Panc1 (cell line): Measurements from ENCODE around the gene MGRN1. TPM values are rescaled to one million over a fixed set of nuclear protein-coding genes. Genes with fewer than 3 reads are reported as not detected.

Experiments
- ATAC-seq: fragments of 200-7000 bp; cut with Tn5 transposase; 2 replicates; pipeline ENCODE4 v1.9.1; 2020; ENCODE audit warnings: mild to moderate bottlenecking, moderate library complexity
- BruUV-seq: library from RNA; stranded (reverse); fragments of 400-500 nt; replicated peaks from 2 replicates; lab custom pipeline; 2021; lab: Mats Ljungman, UMichigan
- CTCF ChIA-PET: fragments of 300-600 bp; sonication (Branson Sonifier 250); formaldehyde crosslinking; loops from one replicate; lab custom pipeline; 2022; ENCODE audit warnings: antibody characterized with exemption; lab: Charles Lee
- POLR2A ChIA-PET: fragments of 300-600 bp; sonication (Branson Sonifier 250); formaldehyde crosslinking; loops from one replicate; lab custom pipeline; 2022; ENCODE audit warnings: antibody characterized with exemption; lab: Charles Lee
- DNase-seq: peaks from one replicate; pipeline ENCODE4 v3.0.0-alpha.2; 2010; ENCODE audit warnings: low read depth, low spot score
- H3K27ac ChIP-seq: 2 replicates; pipeline ENCODE4 v1.5.1; 2011; ENCODE audit warnings: mild to moderate bottlenecking, low read length, inconsistent platforms
- H3K27me3 ChIP-seq: fragments of 200-500 bp; sonication (Bioruptor generic); 2 replicates; pipeline ENCODE4 v1.6.0; 2014; ENCODE audit warnings: low read length, inconsistent platforms; ENCODE audit not compliant: control insufficient read depth, insufficient read depth
- H3K36me3 ChIP-seq: fragments of 200-500 bp; sonication (Bioruptor generic); 2 replicates; pipeline ENCODE4 v1.5.1; 2014; ENCODE audit warnings: inconsistent platforms, mild to moderate bottlenecking, low read length, moderate library complexity; ENCODE audit not compliant: control insufficient read depth, insufficient read depth
- H3K4me1 ChIP-seq: 2 replicates; pipeline ENCODE4 v1.5.1; 2011; ENCODE audit warnings: inconsistent platforms, mild to moderate bottlenecking, low read length, moderate library complexity; ENCODE audit not compliant: control insufficient read depth, insufficient read depth
- H3K4me3 ChIP-seq, 2 experiments: 2 replicates each; pipeline ENCODE4 v1.5.1; 2011 to 2012; ENCODE audit warnings: low read depth in 2 of 2, low read length in 2 of 2, mild to moderate bottlenecking in 2 of 2, inconsistent platforms in 1 of 2, moderate library complexity in 1 of 2
- H3K9me3 ChIP-seq: fragments of 200-500 bp; sonication (Bioruptor generic); 2 replicates; pipeline ENCODE4 v1.5.1; 2014; ENCODE audit warnings: low read depth, mild to moderate bottlenecking, inconsistent platforms, low read length, moderate library complexity; ENCODE audit not compliant: control insufficient read depth, insufficient read depth
- POLR2AphosphoS5 ChIP-seq: IDR thresholded peaks from 2 replicates; pipeline ENCODE4 v1.6.1; 2012; ENCODE audit warnings: mild to moderate bottlenecking, low read depth, low read length, moderate library complexity
- SIN3A ChIP-seq: IDR thresholded peaks from 2 replicates; pipeline ENCODE4 v1.6.1; 2012; ENCODE audit warnings: low read depth, mild to moderate bottlenecking, low read length, moderate library complexity, borderline replicate concordance; ENCODE audit not compliant: insufficient read depth
- TCF7L2 ChIP-seq: IDR thresholded peaks from 2 replicates; pipeline ENCODE4 v1.6.1; 2011; ENCODE audit warnings: mild to moderate bottlenecking, low read depth, low read length, inconsistent platforms
- in situ Hi-C: cut with HindIII; loops from 2 replicates; pipeline ENCODE4 v1.10.0; 2016; ENCODE audit warnings: low sequenced_read_pairs, low pct_unique_long_range_greater_than_20kb
- intact Hi-C: fragments of 100-400 bp; cut with micrococcal nuclease; formaldehyde crosslinking; loops from one replicate; pipeline ENCODE4 v1.10.0; 2022; ENCODE audit not compliant: unreplicated experiment
- total RNA-seq: library from RNA; stranded (reverse); gene quantifications from one replicate; pipeline ENCODE4 v1.2.1, GENCODE V29; 2021; ENCODE audit not compliant: unreplicated experiment
- TF ChIP-seq, protein P1 (sequence below), 2 experiments: IDR thresholded peaks; 2 replicates each; pipeline ENCODE4 v1.6.1; 2011 to 2012; ENCODE audit warnings: low read depth in 2 of 2, control low read depth in 1 of 2, low read length in 1 of 2, mild to moderate bottlenecking in 1 of 2, moderate library complexity in 1 of 2; ENCODE audit not compliant: insufficient read depth in 1 of 2
- TF ChIP-seq, protein P2 (sequence below): fragments of 450-650 bp; IDR thresholded peaks from 2 replicates; pipeline ENCODE4 v1.5.1; 2017; ENCODE audit warnings: mild to moderate bottlenecking

MGRN1 gene
- total RNA-seq, 1 experiment from 2014 or later = 59.7 TPM

DNA sequence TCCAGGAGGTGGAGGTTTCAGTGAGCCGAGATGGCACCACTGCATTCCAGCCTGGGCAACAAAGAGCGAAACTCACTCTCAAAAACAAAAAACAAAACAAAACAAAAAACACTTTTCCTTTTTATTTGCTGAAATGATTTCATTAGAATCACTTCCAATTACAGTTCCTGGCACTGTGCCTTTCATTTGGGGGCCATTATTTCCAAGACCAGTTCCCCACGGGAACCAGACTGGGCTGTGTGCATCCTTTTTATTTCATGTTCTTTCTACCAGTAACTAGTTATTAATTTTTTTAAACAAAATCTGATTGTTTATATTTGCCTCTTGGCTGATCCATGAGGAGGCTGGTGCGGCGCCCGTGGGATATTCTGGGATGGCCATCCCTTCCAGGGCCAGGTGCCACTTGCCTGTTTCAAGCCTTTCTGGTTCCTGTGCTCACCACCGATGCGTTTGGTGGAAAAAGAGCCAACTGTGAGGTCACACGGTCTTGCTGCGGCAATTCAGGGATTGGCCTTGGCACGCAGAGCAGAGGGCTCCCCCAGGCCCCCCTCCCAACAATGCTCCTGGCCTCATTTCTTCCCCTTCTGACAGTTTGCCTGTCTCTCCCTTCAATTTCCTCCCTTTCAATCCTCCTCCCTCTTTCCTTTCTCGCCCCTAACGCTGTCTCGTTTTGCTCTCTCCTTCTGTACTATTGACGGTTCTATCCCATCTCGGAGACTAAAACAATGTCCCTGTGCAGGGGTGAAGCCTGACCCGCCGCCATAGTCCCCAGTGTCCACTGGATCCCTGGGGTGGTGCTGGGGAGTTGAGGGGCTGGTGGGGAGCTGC is 23.4 kb upstream of the MGRN1 start:
- in situ Hi-C loops = no loop called here
- Histone ChIP-seq H3K27ac (no peak overlapping the region), H3K9me3 (no peaks in the 10 kb centered on the region), H3K4me3 (no peak overlapping the region), H3K36me3 (no peaks in the 10 kb centered on the region), H3K4me1 (no peaks in the 10 kb centered on the region; the same call in 1 of the 2 replicates), H3K27me3 (no peaks in the 10 kb centered on the region)
- no peak for DNase-seq
- intact Hi-C loops = no loop called here
- TF ChIP-seq POLR2AphosphoS5 = no peak
- TF ChIP-seq, protein P1, sequence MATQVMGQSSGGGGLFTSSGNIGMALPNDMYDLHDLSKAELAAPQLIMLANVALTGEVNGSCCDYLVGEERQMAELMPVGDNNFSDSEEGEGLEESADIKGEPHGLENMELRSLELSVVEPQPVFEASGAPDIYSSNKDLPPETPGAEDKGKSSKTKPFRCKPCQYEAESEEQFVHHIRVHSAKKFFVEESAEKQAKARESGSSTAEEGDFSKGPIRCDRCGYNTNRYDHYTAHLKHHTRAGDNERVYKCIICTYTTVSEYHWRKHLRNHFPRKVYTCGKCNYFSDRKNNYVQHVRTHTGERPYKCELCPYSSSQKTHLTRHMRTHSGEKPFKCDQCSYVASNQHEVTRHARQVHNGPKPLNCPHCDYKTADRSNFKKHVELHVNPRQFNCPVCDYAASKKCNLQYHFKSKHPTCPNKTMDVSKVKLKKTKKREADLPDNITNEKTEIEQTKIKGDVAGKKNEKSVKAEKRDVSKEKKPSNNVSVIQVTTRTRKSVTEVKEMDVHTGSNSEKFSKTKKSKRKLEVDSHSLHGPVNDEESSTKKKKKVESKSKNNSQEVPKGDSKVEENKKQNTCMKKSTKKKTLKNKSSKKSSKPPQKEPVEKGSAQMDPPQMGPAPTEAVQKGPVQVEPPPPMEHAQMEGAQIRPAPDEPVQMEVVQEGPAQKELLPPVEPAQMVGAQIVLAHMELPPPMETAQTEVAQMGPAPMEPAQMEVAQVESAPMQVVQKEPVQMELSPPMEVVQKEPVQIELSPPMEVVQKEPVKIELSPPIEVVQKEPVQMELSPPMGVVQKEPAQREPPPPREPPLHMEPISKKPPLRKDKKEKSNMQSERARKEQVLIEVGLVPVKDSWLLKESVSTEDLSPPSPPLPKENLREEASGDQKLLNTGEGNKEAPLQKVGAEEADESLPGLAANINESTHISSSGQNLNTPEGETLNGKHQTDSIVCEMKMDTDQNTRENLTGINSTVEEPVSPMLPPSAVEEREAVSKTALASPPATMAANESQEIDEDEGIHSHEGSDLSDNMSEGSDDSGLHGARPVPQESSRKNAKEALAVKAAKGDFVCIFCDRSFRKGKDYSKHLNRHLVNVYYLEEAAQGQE (IDR thresholded peaks at IDR 0.05; ENCODE audit: insufficient read depth in 1 of 2, low read depth in 2 of 2, low read length in 1 of 2) = no peak
- no peak for TF ChIP-seq SIN3A
- TF ChIP-seq, protein P2, sequence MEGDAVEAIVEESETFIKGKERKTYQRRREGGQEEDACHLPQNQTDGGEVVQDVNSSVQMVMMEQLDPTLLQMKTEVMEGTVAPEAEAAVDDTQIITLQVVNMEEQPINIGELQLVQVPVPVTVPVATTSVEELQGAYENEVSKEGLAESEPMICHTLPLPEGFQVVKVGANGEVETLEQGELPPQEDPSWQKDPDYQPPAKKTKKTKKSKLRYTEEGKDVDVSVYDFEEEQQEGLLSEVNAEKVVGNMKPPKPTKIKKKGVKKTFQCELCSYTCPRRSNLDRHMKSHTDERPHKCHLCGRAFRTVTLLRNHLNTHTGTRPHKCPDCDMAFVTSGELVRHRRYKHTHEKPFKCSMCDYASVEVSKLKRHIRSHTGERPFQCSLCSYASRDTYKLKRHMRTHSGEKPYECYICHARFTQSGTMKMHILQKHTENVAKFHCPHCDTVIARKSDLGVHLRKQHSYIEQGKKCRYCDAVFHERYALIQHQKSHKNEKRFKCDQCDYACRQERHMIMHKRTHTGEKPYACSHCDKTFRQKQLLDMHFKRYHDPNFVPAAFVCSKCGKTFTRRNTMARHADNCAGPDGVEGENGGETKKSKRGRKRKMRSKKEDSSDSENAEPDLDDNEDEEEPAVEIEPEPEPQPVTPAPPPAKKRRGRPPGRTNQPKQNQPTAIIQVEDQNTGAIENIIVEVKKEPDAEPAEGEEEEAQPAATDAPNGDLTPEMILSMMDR = no peak
- TF ChIP-seq TCF7L2 = no peak
- ChIA-PET POLR2A (no interaction called here), CTCF (no interaction called here)
- no peak for ATAC-seq
- no TSS peak for BruUV-seq

DNA sequence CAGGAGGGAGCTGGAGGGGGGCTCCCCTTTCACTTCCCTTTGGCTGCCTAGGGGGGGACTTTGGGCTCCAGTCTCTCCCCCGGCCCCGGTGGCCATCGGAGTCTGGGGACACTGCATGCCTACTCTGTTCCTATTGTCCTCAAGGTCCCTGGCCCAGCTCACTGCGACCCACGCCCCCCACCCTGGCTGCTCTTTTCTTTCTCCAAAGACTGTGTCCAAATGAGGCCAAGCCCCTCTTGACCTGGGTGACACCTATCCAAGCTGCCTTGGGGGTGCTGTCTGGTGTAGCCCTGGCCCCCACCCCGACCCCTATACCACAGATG is 22.8 kb upstream of the MGRN1 start:
- no peaks in the 10 kb centered on the region for H3K36me3 ChIP-seq
- H3K4me3 ChIP-seq = no peak overlapping the region
- in situ Hi-C loops (no loop called here), intact Hi-C loops (no loop called here)
- H3K4me1 ChIP-seq = no peaks in the 10 kb centered on the region; the same call in 1 of the 2 replicates
- no peak for ATAC-seq
- no TSS peak for BruUV-seq
- no peak for DNase-seq
- no peaks in the 10 kb centered on the region for H3K27me3 ChIP-seq
- no peak overlapping the region for H3K27ac ChIP-seq
- ChIA-PET CTCF (no interaction called here), POLR2A (no interaction called here)
- no peaks in the 10 kb centered on the region for H3K9me3 ChIP-seq
- no peak for TF ChIP-seq SIN3A
- TF ChIP-seq, protein P2 = no peak
- TF ChIP-seq, protein P1 (IDR thresholded peaks at IDR 0.05; ENCODE audit: insufficient read depth in 1 of 2, low read depth in 2 of 2, low read length in 1 of 2) = no peak
- TF ChIP-seq POLR2AphosphoS5 = no peak
- no peak for TF ChIP-seq TCF7L2
